Activated T-helper 17 cell treated with anti-CD3 and anti-CD28 coated beads, Interleukin-2, amount 50 U/mL, for 72 hours (primary cell): ENCODE results near the gene NECAP2. TPM values are rescaled to one million over a fixed set of nuclear protein-coding genes. Genes with fewer than 3 reads are reported as not detected.
"Not testable (repeated sequence)": the region's sequence is repeated elsewhere in the genome, so short reads cannot be mapped to it uniquely, and the experiment has no call there.

Experiments
- ATAC-seq: fragments of 150-1000 bp; cut with Tn5 transposase; replicated peaks from 2 replicates; pipeline ENCODE4 v1.10.0; 2021; ENCODE audit warnings: mild to moderate bottlenecking, moderate library complexity
- H3K27ac Mint-ChIP-seq: one replicate; pipeline ENCODE4 v1.8.0; 2022; ENCODE audit warnings: mixed read lengths
- H3K27me3 Mint-ChIP-seq: one replicate; pipeline ENCODE4 v1.8.0; 2022; ENCODE audit warnings: mixed read lengths
- H3K36me3 Mint-ChIP-seq: one replicate; pipeline ENCODE4 v1.8.0; 2022; ENCODE audit warnings: low read depth, mild to moderate bottlenecking, mixed read lengths
- H3K4me1 Mint-ChIP-seq: one replicate; pipeline ENCODE4 v1.8.0; 2022; ENCODE audit warnings: mixed read lengths
- H3K4me3 Mint-ChIP-seq: one replicate; pipeline ENCODE4 v1.8.0; 2022; ENCODE audit warnings: mild to moderate bottlenecking, mixed read lengths
- H3K9me3 Mint-ChIP-seq: one replicate; pipeline ENCODE4 v1.8.0; 2022; ENCODE audit warnings: mixed read lengths
- total RNA-seq, 2 donors: library from RNA; stranded (reverse); gene quantifications; one replicate each; pipeline ENCODE4 v1.2.3, GENCODE V29; 2022

The NECAP2 gene
- total RNA-seq, 2 donors from 2014 or later: 68.0 to 83.7 TPM

DNA sequence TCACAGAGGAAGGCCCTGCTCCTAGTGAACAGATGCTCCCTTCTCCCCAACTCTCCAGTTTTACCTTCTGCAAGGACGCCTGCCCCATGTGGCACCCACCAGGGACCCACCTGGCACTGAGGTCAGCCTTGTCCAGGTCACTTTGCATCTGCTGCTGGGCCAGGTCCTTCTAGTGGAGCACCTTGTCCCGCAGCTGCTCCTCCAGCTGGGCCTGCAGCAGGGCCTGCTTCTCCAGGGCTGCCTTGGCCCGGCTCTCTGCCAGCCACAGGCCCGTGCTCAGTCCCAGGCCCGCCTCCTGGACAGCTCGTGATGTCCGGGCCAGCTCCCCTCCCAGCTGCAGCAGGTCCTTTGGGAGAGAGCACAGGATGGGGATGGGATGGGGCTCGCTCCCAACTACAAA lies 45.8 kb downstream of the NECAP2 start:
- H3K4me3 Mint-ChIP-seq, H3K9me3 Mint-ChIP-seq, H3K27me3 Mint-ChIP-seq, ATAC-seq, H3K4me1 Mint-ChIP-seq, H3K27ac Mint-ChIP-seq: not testable (repeated sequence)
- peaks cover 14% of the 10 kb centered on the region for H3K36me3 Mint-ChIP-seq

GRCh38 chr1:16487011-16487410 lies 46.5 kb downstream of the NECAP2 start:
- H3K27me3 Mint-ChIP-seq, H3K27ac Mint-ChIP-seq, H3K4me3 Mint-ChIP-seq, H3K4me1 Mint-ChIP-seq, ATAC-seq, H3K9me3 Mint-ChIP-seq: not testable (repeated sequence)
- peaks cover 11% of the 10 kb centered on the region for H3K36me3 Mint-ChIP-seq

DNA sequence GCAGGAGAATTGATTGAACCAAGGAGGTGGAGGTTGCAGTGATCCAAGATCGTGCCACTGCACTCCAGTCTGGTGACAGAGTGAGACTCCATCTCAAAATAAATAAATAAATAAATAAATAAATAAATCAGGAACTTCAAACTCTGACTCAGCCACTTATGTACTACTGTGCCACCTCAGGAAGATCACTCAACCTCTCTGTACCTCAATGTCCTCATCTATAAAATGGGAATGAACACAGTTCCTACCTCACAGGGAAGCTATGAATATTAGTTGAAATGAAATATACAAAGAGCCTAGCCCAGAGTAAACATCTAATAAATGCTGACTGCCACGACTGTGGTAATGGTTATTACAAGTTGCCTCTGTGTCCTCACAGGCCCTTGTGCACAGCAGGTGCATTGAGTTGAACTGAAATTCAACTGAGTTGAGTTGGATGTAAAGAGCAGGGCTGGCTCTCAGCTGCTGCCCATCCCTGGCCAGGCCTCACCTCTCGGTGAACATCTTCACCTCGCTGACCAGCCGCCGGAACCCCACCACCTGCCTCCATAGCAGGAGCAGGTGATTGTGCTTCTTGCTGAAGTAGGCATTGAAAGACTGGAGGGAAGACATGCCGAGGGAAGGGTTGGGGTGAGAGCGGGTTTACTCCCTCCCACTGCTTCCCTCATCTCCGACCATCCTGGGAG lies 48.8 kb downstream of the NECAP2 start:
- not testable (repeated sequence) for H3K4me1 Mint-ChIP-seq, H3K9me3 Mint-ChIP-seq, H3K27ac Mint-ChIP-seq, H3K36me3 Mint-ChIP-seq, ATAC-seq, H3K4me3 Mint-ChIP-seq, H3K27me3 Mint-ChIP-seq

- no peak overlapping the region for H3K4me3 Mint-ChIP-seq
- no peaks in the 10 kb centered on the region for H3K4me1 Mint-ChIP-seq
- no peak overlapping the region for H3K27ac Mint-ChIP-seq
- no peak for ATAC-seq
- no peaks in the 10 kb centered on the region for H3K9me3 Mint-ChIP-seq
- H3K27me3 Mint-ChIP-seq: no peaks in the 10 kb centered on the region
- peaks cover 4% of the 10 kb centered on the region for H3K36me3 Mint-ChIP-seq
Measured at GRCh38 chr1:16491056-16491675, 50.6 kb downstream of the NECAP2 start.

- H3K9me3 Mint-ChIP-seq, H3K36me3 Mint-ChIP-seq, H3K27me3 Mint-ChIP-seq, H3K4me3 Mint-ChIP-seq, H3K4me1 Mint-ChIP-seq: not testable (repeated sequence)
- peak; percentile 83 for ATAC-seq
- peak overlapping the region; percentile 37 for H3K27ac Mint-ChIP-seq
Measured at GRCh38 chr1:16492937-16493336, 52.4 kb downstream of the NECAP2 start.

DNA sequence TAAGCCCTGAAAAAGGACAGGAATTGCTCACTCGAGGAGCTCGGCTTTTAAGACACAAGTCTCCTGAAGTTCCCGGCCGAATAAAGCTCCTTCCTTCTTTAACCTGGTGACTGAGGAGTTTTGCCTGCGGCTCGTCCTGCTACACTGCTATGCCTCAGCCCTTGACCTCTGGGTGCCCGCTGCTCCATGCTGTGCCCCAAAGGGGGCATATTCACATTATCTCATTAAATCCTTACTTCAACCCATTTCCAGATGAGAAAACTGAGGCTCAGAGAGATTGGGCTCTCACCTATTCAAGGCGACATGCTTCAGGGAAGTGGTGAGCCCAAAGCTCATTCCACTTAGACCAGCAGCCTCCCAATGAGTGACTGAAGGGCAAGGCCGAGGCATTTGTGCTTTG lies 53.2 kb downstream of the NECAP2 start:
- not testable (repeated sequence) for H3K9me3 Mint-ChIP-seq, H3K4me1 Mint-ChIP-seq, ATAC-seq, H3K27me3 Mint-ChIP-seq, H3K36me3 Mint-ChIP-seq, H3K4me3 Mint-ChIP-seq
- H3K27ac Mint-ChIP-seq: peak overlapping the region; percentile 11

DNA sequence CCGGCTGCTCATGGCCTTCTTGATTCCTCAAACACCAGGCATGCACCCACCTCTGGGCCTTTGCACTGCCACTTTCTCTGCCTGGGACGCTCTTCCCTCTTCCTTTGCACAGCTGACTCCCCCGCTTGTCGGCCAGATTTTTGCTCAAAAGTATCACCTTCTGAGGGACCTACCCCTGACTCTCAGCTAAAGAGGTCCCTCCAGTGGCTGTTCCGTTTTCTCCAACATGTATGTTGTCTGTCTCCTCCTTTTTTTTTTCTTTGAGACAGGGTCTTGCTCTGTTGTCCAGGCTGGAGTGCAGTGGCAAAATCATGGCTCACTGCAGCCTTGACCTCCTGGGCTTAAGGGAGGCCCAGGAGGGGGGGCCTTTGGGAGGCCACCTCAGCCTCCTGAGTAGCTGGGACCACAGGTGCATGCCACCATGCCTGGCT lies 57.0 kb downstream of the NECAP2 start:
- ATAC-seq, H3K27me3 Mint-ChIP-seq, H3K4me1 Mint-ChIP-seq, H3K36me3 Mint-ChIP-seq, H3K9me3 Mint-ChIP-seq: not testable (repeated sequence)
- peak overlapping the region; percentile 76 for H3K4me3 Mint-ChIP-seq
- peak overlapping the region; percentile 42 for H3K27ac Mint-ChIP-seq

DNA sequence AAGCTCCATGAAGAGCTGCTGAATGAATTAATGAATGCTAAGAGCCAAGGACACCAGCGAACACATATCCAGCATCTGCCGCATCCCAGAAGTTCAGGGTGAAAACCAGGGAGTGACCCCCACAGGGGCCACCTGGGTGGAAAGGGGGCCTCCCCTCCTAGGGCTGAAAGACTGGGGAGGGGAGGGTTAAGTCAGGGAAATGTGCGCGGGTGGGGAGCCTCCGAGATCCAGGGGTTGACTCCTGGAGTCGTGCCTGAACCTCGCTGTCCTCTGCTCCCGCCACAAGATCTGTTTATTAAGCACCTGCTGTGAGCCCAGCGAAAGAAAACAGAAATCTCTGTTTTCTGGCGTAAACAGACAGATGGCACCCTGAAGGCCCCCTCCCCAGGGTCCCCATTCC lies 57.5 kb downstream of the NECAP2 start:
- Mint-ChIP-seq H3K27ac (peak overlapping the region; percentile 42), H3K4me3 (peak overlapping the region; percentile 76)
- not testable (repeated sequence) for H3K4me1 Mint-ChIP-seq, H3K9me3 Mint-ChIP-seq, H3K27me3 Mint-ChIP-seq, ATAC-seq, H3K36me3 Mint-ChIP-seq

DNA sequence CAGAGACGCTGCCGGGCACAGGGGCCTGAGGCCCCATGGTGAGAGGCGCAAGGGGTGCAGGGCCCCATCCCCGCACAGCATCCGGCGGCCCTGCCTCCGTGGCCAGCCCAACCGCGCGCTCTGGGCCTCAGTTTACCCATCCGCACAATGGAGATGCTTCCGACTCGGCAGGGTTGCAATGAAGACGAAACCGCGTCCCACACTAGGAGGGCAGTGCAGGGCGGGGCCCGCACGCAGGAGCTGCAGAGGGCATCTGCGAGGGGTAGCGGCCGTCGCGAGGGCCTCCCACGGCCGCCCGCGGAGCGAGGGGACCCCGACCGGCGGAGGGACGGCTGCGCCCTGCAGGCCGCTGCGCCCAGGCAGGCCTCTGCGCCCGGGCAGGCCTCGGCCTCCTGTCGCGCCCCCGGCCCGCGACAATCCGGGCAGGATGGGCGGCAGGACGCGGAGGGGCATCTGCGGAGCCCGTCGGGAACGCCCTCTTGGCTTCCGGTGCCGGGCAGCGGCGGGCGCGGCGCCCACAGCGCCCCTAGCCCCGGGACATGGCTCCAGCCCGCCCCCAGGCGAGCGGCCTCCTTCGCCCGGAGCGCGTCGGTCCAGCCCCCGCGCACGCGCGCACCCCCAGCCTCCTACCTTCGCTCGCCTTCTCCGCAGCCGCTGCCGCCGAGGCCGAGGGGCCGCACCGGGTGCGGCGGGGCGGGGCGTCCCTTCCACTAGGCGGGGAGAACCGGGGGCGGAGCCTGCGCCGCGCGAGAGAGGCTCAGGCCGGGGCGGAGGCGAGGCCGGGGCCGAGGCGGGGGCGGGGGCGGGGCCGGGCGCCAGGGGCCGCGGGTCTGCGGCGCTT lies 58.3 kb downstream of the NECAP2 start:
- H3K4me1 Mint-ChIP-seq: no peaks in the 10 kb centered on the region
- peak; percentile 93 for ATAC-seq
- H3K27me3 Mint-ChIP-seq: no peaks in the 10 kb centered on the region
- no peaks in the 10 kb centered on the region for H3K9me3 Mint-ChIP-seq
- H3K27ac Mint-ChIP-seq: no peak overlapping the region
- peak overlapping the region; percentile 76 for H3K4me3 Mint-ChIP-seq
- no peaks in the 10 kb centered on the region for H3K36me3 Mint-ChIP-seq

- not testable (repeated sequence) for H3K27ac Mint-ChIP-seq, H3K27me3 Mint-ChIP-seq, H3K36me3 Mint-ChIP-seq, H3K9me3 Mint-ChIP-seq, H3K4me1 Mint-ChIP-seq, ATAC-seq
- H3K4me3 Mint-ChIP-seq: peak overlapping the region; percentile 76
Measured at GRCh38 chr1:16500466-16500865, 59.9 kb downstream of the NECAP2 start.

DNA sequence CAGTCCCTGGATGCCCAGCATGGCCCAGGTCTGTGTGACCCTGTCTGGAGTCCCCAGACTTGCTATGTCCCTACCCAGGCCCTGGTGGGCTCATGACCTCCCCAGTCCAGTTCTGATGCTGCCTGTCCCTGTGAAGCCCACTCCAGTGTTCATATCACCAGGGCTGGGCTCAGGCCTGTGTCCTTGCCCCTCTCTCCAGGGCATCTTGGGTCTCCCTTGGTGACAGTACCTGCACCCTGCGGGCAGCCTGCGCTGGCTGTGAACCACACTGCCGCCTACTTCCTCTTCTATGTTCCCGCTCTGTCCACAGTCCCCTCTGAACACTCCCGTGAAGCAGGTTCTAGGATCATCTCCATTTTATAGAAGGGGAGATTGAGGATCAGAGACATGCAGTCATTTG lies 60.5 kb downstream of the NECAP2 start:
- not testable (repeated sequence) for H3K4me1 Mint-ChIP-seq, H3K36me3 Mint-ChIP-seq, ATAC-seq, H3K9me3 Mint-ChIP-seq, H3K27me3 Mint-ChIP-seq, H3K27ac Mint-ChIP-seq
- peak overlapping the region; percentile 11 for H3K4me3 Mint-ChIP-seq

DNA sequence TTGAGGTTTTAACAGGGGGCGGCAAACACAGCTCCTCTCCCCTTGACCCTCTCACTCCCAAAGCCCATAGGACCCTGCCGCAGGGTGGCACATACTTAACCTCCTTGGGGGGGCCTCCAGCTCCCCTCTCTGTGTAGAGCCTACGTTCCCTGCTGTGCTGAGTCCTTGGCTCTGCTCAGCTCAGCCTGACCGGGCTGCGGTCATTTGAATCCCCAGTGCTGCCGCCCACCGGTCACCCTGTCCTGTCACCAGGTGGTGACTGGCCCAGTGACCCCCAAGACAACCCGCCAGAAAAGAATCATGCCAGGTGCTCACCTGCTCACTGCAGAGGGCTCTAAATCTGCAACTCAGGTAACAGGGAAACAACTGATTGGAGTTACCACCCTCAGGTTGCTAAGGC lies 60.9 kb downstream of the NECAP2 start:
- H3K36me3 Mint-ChIP-seq, ATAC-seq, H3K4me1 Mint-ChIP-seq, H3K27ac Mint-ChIP-seq, H3K9me3 Mint-ChIP-seq, H3K27me3 Mint-ChIP-seq: not testable (repeated sequence)
- peak overlapping the region; percentile 11 for H3K4me3 Mint-ChIP-seq

GRCh38 chr1:16503494-16503893 lies 63.0 kb downstream of the NECAP2 start:
- Mint-ChIP-seq H3K4me1 (no peaks in the 10 kb centered on the region), H3K9me3 (no peaks in the 10 kb centered on the region), H3K27ac (no peak overlapping the region), H3K36me3 (no peaks in the 10 kb centered on the region), H3K27me3 (no peaks in the 10 kb centered on the region), H3K4me3 (no peak overlapping the region)
- no peak for ATAC-seq

- H3K4me3 Mint-ChIP-seq, H3K27me3 Mint-ChIP-seq, H3K27ac Mint-ChIP-seq: not testable (repeated sequence)
Measured at GRCh38 chr1:16505870-16506269, 65.3 kb downstream of the NECAP2 start.

More at GRCh38 chr1:16505870-16506269, 65.3 kb downstream of the NECAP2 start:
- H3K36me3 Mint-ChIP-seq, ATAC-seq, H3K9me3 Mint-ChIP-seq, H3K4me1 Mint-ChIP-seq: not testable (repeated sequence)
